HG03159 (cell line): ENCODE measurements around the gene HPCA.

Source experiments
- ATAC-seq: cut with Tn5 transposase; IDR thresholded peaks from one replicate; pipeline ENCODE4 v1.9.1; 2021; ENCODE audit warnings: mild to moderate bottlenecking, moderate library complexity; ENCODE audit not compliant: unreplicated experiment

Gene HPCA

DNA sequence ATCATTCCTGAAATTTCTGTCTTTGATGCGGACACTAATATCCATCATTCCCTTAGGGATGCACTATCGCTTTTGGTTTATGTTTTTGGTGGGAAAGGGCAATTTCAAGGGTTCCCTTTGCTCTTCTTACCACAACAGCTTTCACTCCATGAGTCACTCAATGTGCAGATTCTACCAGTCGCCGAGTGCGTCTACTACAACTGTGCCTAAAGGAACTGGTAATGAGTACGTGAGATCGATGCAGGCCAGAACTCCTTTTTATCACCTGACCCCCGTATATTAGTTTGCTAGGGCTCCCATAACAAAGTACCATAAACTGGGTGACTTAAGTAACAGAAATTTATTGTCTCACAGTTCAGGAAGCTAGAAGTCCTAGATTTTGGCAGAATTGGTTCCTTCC lies 42.4 kb downstream of the HPCA start:
- no peak for ATAC-seq

GRCh38 chr1:32929366-32929765 lies 43.1 kb downstream of the HPCA start:
- no peak for ATAC-seq

DNA sequence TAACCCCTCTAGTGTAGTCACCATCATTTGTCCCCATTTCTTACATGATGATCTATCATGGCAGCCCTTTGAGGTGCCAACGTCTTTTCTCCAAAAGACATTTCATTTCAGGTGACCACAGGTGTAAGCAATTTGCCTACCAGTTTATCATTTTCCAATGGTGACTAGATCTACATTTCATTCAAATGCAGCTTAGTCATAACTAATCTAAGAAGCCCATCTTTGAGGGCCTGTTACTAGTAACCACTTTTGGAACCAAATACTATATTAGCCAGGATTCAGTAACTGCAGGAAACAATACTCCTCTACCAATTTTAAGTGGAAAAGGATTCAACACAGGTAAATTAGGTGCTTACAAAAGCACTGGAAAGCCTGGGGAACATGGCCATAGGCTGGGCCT lies 45.5 kb downstream of the HPCA start:
- ATAC-seq = no peak

GRCh38 chr1:32933742-32934322 lies 47.5 kb downstream of the HPCA start:
- no peak for ATAC-seq

DNA sequence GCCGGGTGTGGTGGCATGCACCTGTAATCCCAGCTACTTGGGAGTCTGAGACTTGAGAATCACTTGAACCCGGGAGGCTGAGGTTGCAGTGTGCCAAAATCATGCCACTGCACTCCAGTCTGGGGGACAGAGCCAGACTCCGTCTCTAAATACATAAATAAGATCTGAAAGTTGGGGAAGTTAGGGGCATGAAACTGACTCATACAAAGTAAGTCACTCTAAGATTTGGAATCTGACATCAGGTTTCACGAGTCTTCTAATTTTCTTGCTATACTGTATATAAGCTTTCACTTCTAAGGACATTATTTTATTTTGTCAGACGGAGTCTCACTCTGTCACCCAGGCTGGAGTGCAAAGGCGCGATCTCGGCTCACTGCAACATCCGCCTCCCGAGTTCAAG lies 48.2 kb downstream of the HPCA start:
- ATAC-seq = no peak

GRCh38 chr1:32937061-32937460 lies 50.8 kb downstream of the HPCA start:
- no peak for ATAC-seq

DNA sequence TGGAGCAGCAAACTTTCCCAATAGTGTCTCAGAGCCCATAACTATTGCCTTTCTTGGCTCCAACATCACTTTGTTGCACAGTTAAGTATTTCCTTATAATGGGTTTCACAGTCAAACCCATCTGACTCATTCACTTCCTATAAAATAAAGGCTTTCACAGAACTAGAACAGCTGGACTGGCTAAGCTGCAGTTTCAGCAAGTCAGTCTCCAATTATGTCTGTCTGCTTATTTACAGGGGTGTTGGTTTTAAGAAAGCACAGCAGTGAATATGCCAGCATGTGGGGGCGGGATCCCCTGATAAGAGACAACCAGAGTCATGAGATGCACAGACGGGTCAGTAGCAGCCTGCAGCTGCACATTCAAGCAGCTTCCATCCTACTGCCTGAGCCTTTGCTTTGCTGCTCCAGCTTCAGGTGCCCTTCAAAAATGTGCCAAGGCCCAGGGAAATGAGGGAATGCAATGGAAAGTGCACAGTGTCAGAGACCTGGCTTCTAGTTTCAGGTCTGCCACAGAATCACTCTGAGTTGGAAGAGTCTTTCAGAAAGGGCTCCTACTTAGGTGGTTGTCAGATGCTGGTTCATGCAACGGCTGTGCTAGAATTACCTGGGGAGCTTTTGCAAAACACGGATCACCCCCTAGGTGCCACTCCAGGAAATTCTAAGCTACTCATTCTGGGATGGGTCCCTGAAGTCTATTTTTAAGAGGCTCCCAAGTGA lies 53.5 kb downstream of the HPCA start:
- ATAC-seq = no peak

DNA sequence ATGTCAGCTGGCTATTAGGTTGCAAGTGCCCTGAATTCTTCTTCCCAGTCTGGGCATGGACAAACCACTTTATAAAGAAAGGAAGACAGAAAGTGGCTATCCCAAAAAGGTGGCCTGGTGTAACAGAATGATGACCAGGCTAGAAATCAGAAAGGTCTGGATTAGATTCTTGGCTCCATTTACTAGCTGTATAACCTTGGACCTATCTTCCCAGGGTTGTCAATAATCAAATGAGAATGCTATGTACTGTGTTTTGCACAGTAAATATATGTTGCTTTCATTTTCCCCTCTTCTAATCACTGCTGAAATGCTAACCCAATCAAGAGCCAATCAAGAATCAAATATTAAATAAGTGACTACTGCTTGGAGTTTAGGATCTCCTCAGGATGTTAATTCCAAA lies 57.9 kb downstream of the HPCA start:
- no peak for ATAC-seq
